Uterus (tissue), 2 donors: Measurements from ENCODE around the gene KIAA1217.

Source experiments
- POLR2A ChIP-seq, 2 donors: fragments of 450-650 bp; IDR thresholded peaks; one replicate each; pipeline ENCODE4 v1.6.1; 2016; ENCODE audit warnings: antibody characterized with exemption in 2 of 2, mild to moderate bottlenecking in 1 of 2, moderate library complexity in 1 of 2
- TF ChIP-seq, protein P1 (sequence below), 4 experiments: fragments of 200-600 bp in 2 of 4; fragments of 450-650 bp in 2 of 4; sonication (generic) in 2 of 4; IDR thresholded peaks; one replicate each; pipeline ENCODE4 v1.5.1; 2016 to 2019; ENCODE audit warnings: antibody characterized with exemption in 4 of 4, mild to moderate bottlenecking in 2 of 4, moderate library complexity in 1 of 4

DNA sequence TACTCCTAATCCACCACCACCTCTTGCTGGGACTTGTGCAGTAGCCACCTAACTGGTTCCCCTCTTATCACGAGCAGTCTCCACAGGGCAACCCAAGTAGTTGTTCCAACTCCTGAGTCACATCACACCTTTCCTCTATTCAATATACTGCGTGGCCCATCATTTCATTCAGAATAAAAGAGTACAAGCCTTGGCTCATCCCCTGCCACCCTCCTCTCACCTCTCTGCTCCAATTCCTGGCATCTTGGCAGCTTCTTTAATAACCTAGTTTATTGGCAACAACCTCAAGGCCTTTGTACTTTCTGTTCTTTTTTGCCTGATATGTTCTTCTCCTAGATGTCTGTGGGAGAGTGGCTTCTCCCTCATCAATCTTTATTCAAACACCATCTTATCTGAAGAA, 199.4 kb downstream of the KIAA1217 start:
- TF ChIP-seq, protein P1, sequence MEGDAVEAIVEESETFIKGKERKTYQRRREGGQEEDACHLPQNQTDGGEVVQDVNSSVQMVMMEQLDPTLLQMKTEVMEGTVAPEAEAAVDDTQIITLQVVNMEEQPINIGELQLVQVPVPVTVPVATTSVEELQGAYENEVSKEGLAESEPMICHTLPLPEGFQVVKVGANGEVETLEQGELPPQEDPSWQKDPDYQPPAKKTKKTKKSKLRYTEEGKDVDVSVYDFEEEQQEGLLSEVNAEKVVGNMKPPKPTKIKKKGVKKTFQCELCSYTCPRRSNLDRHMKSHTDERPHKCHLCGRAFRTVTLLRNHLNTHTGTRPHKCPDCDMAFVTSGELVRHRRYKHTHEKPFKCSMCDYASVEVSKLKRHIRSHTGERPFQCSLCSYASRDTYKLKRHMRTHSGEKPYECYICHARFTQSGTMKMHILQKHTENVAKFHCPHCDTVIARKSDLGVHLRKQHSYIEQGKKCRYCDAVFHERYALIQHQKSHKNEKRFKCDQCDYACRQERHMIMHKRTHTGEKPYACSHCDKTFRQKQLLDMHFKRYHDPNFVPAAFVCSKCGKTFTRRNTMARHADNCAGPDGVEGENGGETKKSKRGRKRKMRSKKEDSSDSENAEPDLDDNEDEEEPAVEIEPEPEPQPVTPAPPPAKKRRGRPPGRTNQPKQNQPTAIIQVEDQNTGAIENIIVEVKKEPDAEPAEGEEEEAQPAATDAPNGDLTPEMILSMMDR (IDR thresholded peaks at IDR 0.05), result no peak
- TF ChIP-seq POLR2A (IDR thresholded peaks at IDR 0.05), result no peak
